K562 (cell line): ENCODE data around the gene SLC1A2. TPM values are rescaled to one million over a fixed set of nuclear protein-coding genes. Genes with fewer than 3 reads are reported as not detected.

Experiments used
- ATAC-seq: fragments of 200-7000 bp; cut with Tn5 transposase; 3 replicates; pipeline ENCODE4 v1.9.1; 2020; ENCODE audit warnings: moderate library complexity
- BruUV-seq: library from RNA; stranded (reverse); fragments of 400-500 nt; replicated peaks from 2 replicates; lab custom pipeline; 2021; lab: Mats Ljungman, UMichigan
- CTCF ChIA-PET: fragments of 300-600 bp; formaldehyde crosslinking; extraction: SDS; loops from one replicate; lab custom pipeline; 2021; ENCODE audit warnings: low intra/inter-chr PET ratio; lab: Yijun Ruan, JAX
- POLR2A ChIA-PET: fragments of 300-600, 350-650 bp; sonication (Branson Sonifier 250); formaldehyde crosslinking; extraction: SDS; loops from one replicate; lab custom pipeline; 2021; ENCODE audit warnings: antibody characterized with exemption, inconsistent platforms; lab: Yijun Ruan, JAX
- DNase-seq, 4 experiments: peaks; one replicate each; pipeline versions ENCODE4 v3.0.0 to v3.0.0-alpha.2; 2011 to 2018; ENCODE audit warnings: low spot score in 3 of 4, mixed read lengths in 3 of 4; ENCODE audit errors: extremely low read depth in 1 of 4
- FAIRE-seq: peaks from 2 replicates; lab custom pipeline; 2011; peaks lifted over from hg19 to GRCh38; lab: Jason Lieb, UNC
- H2AFZ ChIP-seq: 2 replicates; pipeline ENCODE4 v1.6.0; 2011; ENCODE audit warnings: low read depth, low read length, control low read depth, inconsistent platforms
- H3K27ac ChIP-seq: fragments of 200-600 bp; 3 replicates; pipeline ENCODE4 v1.8.0; 2011; ENCODE audit warnings: low read depth, mild to moderate bottlenecking, control low read depth, inconsistent platforms, low read length, moderate library complexity, mixed read lengths; ENCODE audit errors: extremely low read depth
- H3K27me3 ChIP-seq, 2 experiments: fragments of 300-600 bp in 1 of 2; 2 replicates in 1 of 2; 3 replicates in 1 of 2; pipeline versions ENCODE4 v1.6.0 to v1.8.0; 2011; ENCODE audit warnings: inconsistent platforms in 2 of 2, low read length in 2 of 2, mild to moderate bottlenecking in 1 of 2, mixed read lengths in 1 of 2, moderate library complexity in 1 of 2; ENCODE audit not compliant: control insufficient read depth in 2 of 2, insufficient read depth in 2 of 2
- H3K36me3 ChIP-seq: fragments of 300-600 bp; 3 replicates; pipeline ENCODE4 v1.8.0; 2011; ENCODE audit warnings: mild to moderate bottlenecking, low read length, inconsistent platforms; ENCODE audit not compliant: control insufficient read depth, insufficient read depth
- H3K4me1 ChIP-seq, 2 experiments: fragments of 200-600 bp in 1 of 2; replicated peaks in 1 of 2; 2 replicates in 1 of 2; 3 replicates in 1 of 2; pipeline versions ENCODE4 v1.5.1 to v1.8.0; 2011; ENCODE audit warnings: inconsistent platforms in 2 of 2, low read length in 2 of 2, mild to moderate bottlenecking in 1 of 2, mixed read lengths in 1 of 2, moderate library complexity in 1 of 2; ENCODE audit not compliant: control insufficient read depth in 2 of 2, insufficient read depth in 2 of 2
- H3K4me2 ChIP-seq: 2 replicates; pipeline ENCODE4 v1.6.1; 2011; ENCODE audit warnings: low read length, control low read depth, inconsistent platforms, mixed read lengths; ENCODE audit not compliant: insufficient read depth
- H3K4me3 ChIP-seq: fragments of 200-600 bp; sonication (generic), shearing (Covaris generic); 2 replicates; pipeline ENCODE4 v1.5.1; 2016; ENCODE audit warnings: control low read depth, inconsistent platforms
- H3K79me2 ChIP-seq: fragments of 200-600 bp; 3 replicates; pipeline ENCODE4 v1.8.0; 2011; ENCODE audit warnings: low read length, inconsistent platforms; ENCODE audit not compliant: control insufficient read depth, insufficient read depth
- H3K9ac ChIP-seq, 2 experiments: 2 replicates each; pipeline versions ENCODE4 v1.6.0 to v1.6.1; 2011; ENCODE audit warnings: low read depth in 2 of 2, low read length in 2 of 2, control low read depth in 1 of 2, inconsistent platforms in 1 of 2, mild to moderate bottlenecking in 1 of 2, mixed read lengths in 1 of 2; ENCODE audit not compliant: insufficient read depth in 1 of 2
- H3K9me1 ChIP-seq: one replicate; pipeline ENCODE4 v1.6.0; 2011; ENCODE audit warnings: inconsistent platforms, mild to moderate bottlenecking, low read length, moderate library complexity; ENCODE audit not compliant: control insufficient read depth, insufficient read depth
- H3K9me3 ChIP-seq: replicated peaks from 2 replicates; pipeline ENCODE4 v1.5.1; 2011; ENCODE audit warnings: low read depth, low read length, inconsistent platforms; ENCODE audit not compliant: control insufficient read depth, insufficient read depth
- H4K20me1 ChIP-seq: replicated peaks from 2 replicates; pipeline ENCODE4 v1.6.1; 2011; ENCODE audit warnings: low read length, inconsistent platforms, mixed read lengths; ENCODE audit not compliant: control insufficient read depth, insufficient read depth
- ARID1B ChIP-seq: fragments of 450-650 bp; IDR thresholded peaks from 2 replicates; pipeline ENCODE4 v1.6.1; 2016; ENCODE audit warnings: antibody characterized with exemption, mild to moderate bottlenecking, inconsistent platforms
- BCOR ChIP-seq: fragments of 450-650 bp; IDR thresholded peaks from 2 replicates; pipeline ENCODE4 v1.6.1; 2016
- ELK3 ChIP-seq: fragments of 450-650 bp; formaldehyde crosslinking; IDR thresholded peaks from 2 replicates; pipeline ENCODE4 v1.4.0; 2020; ENCODE audit warnings: mild to moderate bottlenecking
- HCFC1 ChIP-seq: IDR thresholded peaks from 2 replicates; pipeline ENCODE4 v1.6.1; 2012; ENCODE audit warnings: low read depth, low read length, improper control_type of control experiment
- HDAC6 ChIP-seq: IDR thresholded peaks from 2 replicates; pipeline ENCODE4 v1.6.1; 2012; ENCODE audit warnings: low read depth, mild to moderate bottlenecking, control low read depth, inconsistent platforms, low read length, moderate library complexity
- IRF1 ChIP-seq: sonication (generic); formaldehyde crosslinking; IDR thresholded peaks from 2 replicates; pipeline ENCODE4 v1.8.0; 2022; ENCODE audit warnings: missing genetic modification reagents, mild to moderate bottlenecking, borderline replicate concordance
- TEAD2 ChIP-seq: fragments of 450-650 bp; IDR thresholded peaks from 2 replicates; pipeline ENCODE4 v1.6.1; 2016; ENCODE audit warnings: missing genetic modification characterization, control low read depth, missing compliant biosample characterization
- WGBS: fragments of 100-300 bp; shearing (Covaris generic); methylation state at CpG from one replicate; pipeline ENCODE4 v1.1.6; 2016; ENCODE audit warnings: low coverage, mixed read lengths; ENCODE audit not compliant: insufficient coverage; ENCODE audit errors: missing lambda C conversion rate; 5-methylcytosine and 5-hydroxymethylcytosine counted together
- in situ Hi-C: fragments of 300-500 bp; cut with MboI; formaldehyde crosslinking; loops from 4 replicates; pipeline ENCODE4 v1.15.0; 2018; ENCODE audit warnings: inconsistent platforms, mixed read lengths
- intact Hi-C: fragments of 100-400 bp; cut with micrococcal nuclease; formaldehyde crosslinking; loops from 2 replicates; pipeline ENCODE4 v1.14.2; 2022
- polyA plus RNA-seq, 8 experiments: library from polyadenylated mRNA; depleted of rRNA in 4 of 8; stranded (reverse) in 5 of 8; unstranded in 3 of 8; fragments of >200 nt; fragmentation: Nextera tagmentation in 2 of 8; fragmentation: Illumina TruSeq in 1 of 8; extraction: Ambion mirVana in 2 of 8; extraction: Trizol in 1 of 8; gene quantifications; 2 replicates each; pipeline versions ENCODE4 v1.2.1 to v1.2.3, GENCODE V29; 2011 to 2014; ENCODE audit warnings: inconsistent platforms in 1 of 8, missing spikeins in 1 of 8
- total RNA-seq, 7 experiments: library from RNA; depleted of rRNA in 6 of 7; stranded (reverse); fragments of >200 nt in 6 of 7; fragmentation: Illumina TruSeq in 2 of 7; extraction: Trizol in 2 of 7; gene quantifications; 2 replicates each; pipeline versions ENCODE4 v1.2.1 to v1.2.3, GENCODE V29; 2011 to 2021; ENCODE audit warnings: low replicate concordance in 1 of 7

SLC1A2 gene
- total and polyA plus RNA-seq, 9 of the 15 experiments (the other 6 are each of a cell fraction or from before 2014, with no cell fraction given), result 0.03 to 0.07 (median 0.04) TPM; not detected in 5

GRCh38 chr11:35290876-35291275 lies 128.5 kb downstream of the SLC1A2 start:
- Histone ChIP-seq H3K9ac (no peak overlapping the region), H3K4me1 (no peaks in the 10 kb centered on the region), H3K9me3 (no peaks in the 10 kb centered on the region), H3K79me2 (no peaks in the 10 kb centered on the region), H2AFZ (no peak overlapping the region), H4K20me1 (no peaks in the 10 kb centered on the region), H3K36me3 (no peaks in the 10 kb centered on the region), H3K9me1 (no peaks in the 10 kb centered on the region), H3K4me3 (no peak overlapping the region), H3K27ac (no peak overlapping the region), H3K4me2 (no peak overlapping the region), H3K27me3 (no peaks in the 10 kb centered on the region; a peak in 2 of 5 replicates)
- no peak for TF ChIP-seq HDAC6
- no peak for TF ChIP-seq BCOR
- TF ChIP-seq ELK3 (CRISPR knock-in tag), result no peak
- no peak for TF ChIP-seq TEAD2 (tag)
- no peak for TF ChIP-seq IRF1 (CRISPR knock-in tag)
- no peak for TF ChIP-seq HCFC1
- TF ChIP-seq ARID1B, result no peak
- WGBS, result 0% methylated on average over 3 of the region's 3 CpGs
- ChIA-PET CTCF (interaction anchor here (0.7 kb wide), 1 partner anchor 1313 kb away, joined by 3 read pairs; no protein-coding TSS in a partner anchor), POLR2A (interaction anchor here (0.9 kb wide), 1 partner anchor 9 kb away, joined by 3 read pairs; no protein-coding TSS in a partner anchor)
- in situ Hi-C loops (no loop called here), intact Hi-C loops (no loop called here)
- FAIRE-seq (no peak), DNase-seq (no peak), ATAC-seq (no peak)
- no TSS peak for BruUV-seq
